ENCODE results near the gene DCP1B.

- TF ChIP-seq, protein P1, sequence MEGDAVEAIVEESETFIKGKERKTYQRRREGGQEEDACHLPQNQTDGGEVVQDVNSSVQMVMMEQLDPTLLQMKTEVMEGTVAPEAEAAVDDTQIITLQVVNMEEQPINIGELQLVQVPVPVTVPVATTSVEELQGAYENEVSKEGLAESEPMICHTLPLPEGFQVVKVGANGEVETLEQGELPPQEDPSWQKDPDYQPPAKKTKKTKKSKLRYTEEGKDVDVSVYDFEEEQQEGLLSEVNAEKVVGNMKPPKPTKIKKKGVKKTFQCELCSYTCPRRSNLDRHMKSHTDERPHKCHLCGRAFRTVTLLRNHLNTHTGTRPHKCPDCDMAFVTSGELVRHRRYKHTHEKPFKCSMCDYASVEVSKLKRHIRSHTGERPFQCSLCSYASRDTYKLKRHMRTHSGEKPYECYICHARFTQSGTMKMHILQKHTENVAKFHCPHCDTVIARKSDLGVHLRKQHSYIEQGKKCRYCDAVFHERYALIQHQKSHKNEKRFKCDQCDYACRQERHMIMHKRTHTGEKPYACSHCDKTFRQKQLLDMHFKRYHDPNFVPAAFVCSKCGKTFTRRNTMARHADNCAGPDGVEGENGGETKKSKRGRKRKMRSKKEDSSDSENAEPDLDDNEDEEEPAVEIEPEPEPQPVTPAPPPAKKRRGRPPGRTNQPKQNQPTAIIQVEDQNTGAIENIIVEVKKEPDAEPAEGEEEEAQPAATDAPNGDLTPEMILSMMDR (IDR thresholded peaks at IDR 0.05), result no peak
- TF ChIP-seq TCF7L2 (IDR thresholded peaks at IDR 0.05; ENCODE audit: low read depth, low read length), result no peak
- TF ChIP-seq POLR2AphosphoS5 (IDR thresholded peaks at IDR 0.05; ENCODE audit: low read depth, low read length), result no peak
These were observed 54.3 kb downstream of the DCP1B start for GRCh38 chr12:1949771-1950470.
